ENCODE measurements around the gene GSG1.

GSG1 gene

GRCh38 chr12:13075118-13075480, 28.4 kb downstream of the GSG1 start:
- TF ChIP-seq, protein P1, sequence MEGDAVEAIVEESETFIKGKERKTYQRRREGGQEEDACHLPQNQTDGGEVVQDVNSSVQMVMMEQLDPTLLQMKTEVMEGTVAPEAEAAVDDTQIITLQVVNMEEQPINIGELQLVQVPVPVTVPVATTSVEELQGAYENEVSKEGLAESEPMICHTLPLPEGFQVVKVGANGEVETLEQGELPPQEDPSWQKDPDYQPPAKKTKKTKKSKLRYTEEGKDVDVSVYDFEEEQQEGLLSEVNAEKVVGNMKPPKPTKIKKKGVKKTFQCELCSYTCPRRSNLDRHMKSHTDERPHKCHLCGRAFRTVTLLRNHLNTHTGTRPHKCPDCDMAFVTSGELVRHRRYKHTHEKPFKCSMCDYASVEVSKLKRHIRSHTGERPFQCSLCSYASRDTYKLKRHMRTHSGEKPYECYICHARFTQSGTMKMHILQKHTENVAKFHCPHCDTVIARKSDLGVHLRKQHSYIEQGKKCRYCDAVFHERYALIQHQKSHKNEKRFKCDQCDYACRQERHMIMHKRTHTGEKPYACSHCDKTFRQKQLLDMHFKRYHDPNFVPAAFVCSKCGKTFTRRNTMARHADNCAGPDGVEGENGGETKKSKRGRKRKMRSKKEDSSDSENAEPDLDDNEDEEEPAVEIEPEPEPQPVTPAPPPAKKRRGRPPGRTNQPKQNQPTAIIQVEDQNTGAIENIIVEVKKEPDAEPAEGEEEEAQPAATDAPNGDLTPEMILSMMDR (IDR thresholded peaks at IDR 0.05): no peak
- Histone ChIP-seq H3K36me3 (no peaks in the 10 kb centered on the region), H3K4me1 (ENCODE audit: control insufficient read depth in 1 of 2, insufficient read depth in 1 of 2, low read depth in 1 of 2, low read length in 1 of 2) (no peaks in the 10 kb centered on the region), H3K4me3 (ENCODE audit: low read depth in 1 of 2, low read length in 1 of 2) (no peak overlapping the region), H3K27me3 (no peaks in the 10 kb centered on the region), H3K27ac (no peak overlapping the region), H3K9me3 (no peaks in the 10 kb centered on the region)

DNA sequence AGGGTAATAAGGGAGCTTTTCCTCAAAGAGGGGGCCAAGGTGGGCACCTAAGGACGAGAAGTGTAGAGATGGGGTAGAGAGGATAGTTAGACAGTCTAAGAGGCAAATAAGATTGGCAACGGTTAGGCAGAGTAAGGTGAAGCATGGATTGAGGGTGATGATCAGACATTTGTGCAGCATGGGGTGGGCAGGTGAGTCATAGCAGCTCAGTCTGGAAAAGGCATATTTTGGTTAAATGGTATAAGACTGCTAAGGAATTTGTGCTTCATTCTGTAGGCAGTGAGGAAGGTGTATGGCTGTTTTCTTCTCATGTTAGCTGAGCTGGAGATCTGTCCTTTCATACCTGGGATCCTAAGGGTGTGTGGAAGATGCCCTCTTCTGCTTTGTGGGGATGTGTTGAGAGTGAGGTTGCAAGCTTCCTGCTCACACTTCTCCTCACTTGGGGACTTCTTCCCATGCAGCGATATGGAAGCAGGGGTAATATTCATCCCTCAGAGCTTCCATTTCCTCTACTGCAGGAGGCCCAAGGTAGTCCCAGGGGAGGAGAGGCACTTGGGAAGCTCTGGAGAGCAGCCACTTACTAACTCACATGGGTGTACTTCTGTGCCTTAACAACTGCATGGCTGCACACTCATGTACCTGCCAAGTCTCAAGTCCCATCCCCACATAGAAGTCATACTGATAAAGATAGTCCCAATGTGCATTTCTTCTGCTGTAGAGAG, 28.9 kb downstream of the GSG1 start:
- TF ChIP-seq, protein P1 (IDR thresholded peaks at IDR 0.05): no peak
- H3K27ac ChIP-seq: no peak overlapping the region
- H3K4me3 ChIP-seq (ENCODE audit: low read depth in 1 of 2, low read length in 1 of 2): no peak overlapping the region
- H3K36me3 ChIP-seq: no peaks in the 10 kb centered on the region
- H3K27me3 ChIP-seq: no peaks in the 10 kb centered on the region
- no peaks in the 10 kb centered on the region for H3K9me3 ChIP-seq
- no peaks in the 10 kb centered on the region for H3K4me1 ChIP-seq (ENCODE audit: control insufficient read depth in 1 of 2, insufficient read depth in 1 of 2, low read depth in 1 of 2, low read length in 1 of 2)

- TF ChIP-seq, protein P1 (IDR thresholded peaks at IDR 0.05): no peak
- no peaks in the 10 kb centered on the region for H3K9me3 ChIP-seq
- no peaks in the 10 kb centered on the region for H3K36me3 ChIP-seq
- H3K4me1 ChIP-seq (ENCODE audit: control insufficient read depth in 1 of 2, insufficient read depth in 1 of 2, low read depth in 1 of 2, low read length in 1 of 2): no peaks in the 10 kb centered on the region
- H3K27me3 ChIP-seq: no peaks in the 10 kb centered on the region
- H3K4me3 ChIP-seq (ENCODE audit: low read depth in 1 of 2, low read length in 1 of 2): no peak overlapping the region
- no peak overlapping the region for H3K27ac ChIP-seq
Observed at GRCh38 chr12:13073173-13073572, 30.3 kb downstream of the GSG1 start.

DNA sequence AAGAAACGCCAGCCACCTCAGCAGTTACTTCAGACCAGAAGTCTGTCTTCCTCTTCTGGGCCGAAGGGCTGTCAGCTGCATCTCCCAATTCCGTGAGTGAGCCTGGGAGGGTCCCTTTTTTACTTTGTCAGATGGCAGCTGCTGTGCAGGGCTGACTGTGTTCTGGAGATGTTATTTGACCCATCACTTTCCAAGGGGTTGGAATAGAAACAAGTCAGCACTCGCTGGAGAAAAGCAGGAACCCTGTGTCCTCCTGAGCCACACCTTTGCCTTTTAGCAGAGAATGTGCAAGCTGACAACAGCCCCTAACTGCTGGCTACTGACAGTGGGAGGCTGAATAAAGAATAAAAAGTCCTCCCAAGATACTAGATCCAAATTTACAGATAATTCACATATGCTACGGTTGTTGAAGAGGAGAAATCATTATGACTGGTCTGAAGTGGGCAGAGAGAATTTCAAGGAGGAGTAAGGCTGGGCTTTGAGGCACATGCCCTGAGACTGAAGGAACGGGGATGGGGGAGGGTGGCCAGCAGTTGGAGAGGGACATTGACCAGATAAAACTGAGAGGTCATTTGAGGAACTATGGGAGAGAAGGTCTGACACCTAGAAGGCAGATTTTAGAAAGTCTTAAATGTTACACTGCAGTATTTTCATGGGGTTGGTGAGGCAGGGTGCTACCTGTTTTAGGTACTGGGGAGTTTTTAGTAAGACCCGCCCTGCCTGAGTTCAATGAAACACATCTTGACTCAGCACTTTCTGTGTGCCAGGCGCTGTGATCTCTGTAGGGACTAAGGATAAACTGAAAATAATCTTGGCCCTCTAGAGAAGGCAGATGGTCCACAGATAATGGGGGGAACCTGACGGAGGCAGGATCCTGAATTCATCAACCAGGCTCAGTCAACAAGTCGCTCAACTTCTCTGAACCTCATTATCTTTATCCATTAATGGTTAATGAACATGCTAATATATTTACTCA, 31.9 kb downstream of the GSG1 start:
- H3K9me3 ChIP-seq: no peaks in the 10 kb centered on the region
- TF ChIP-seq, protein P1 (IDR thresholded peaks at IDR 0.05): no peak
- H3K4me1 ChIP-seq (ENCODE audit: control insufficient read depth in 1 of 2, insufficient read depth in 1 of 2, low read depth in 1 of 2, low read length in 1 of 2): no peaks in the 10 kb centered on the region
- no peak overlapping the region for H3K27ac ChIP-seq
- H3K27me3 ChIP-seq: no peaks in the 10 kb centered on the region
- no peaks in the 10 kb centered on the region for H3K36me3 ChIP-seq
- no peak overlapping the region for H3K4me3 ChIP-seq (ENCODE audit: low read depth in 1 of 2, low read length in 1 of 2)

DNA sequence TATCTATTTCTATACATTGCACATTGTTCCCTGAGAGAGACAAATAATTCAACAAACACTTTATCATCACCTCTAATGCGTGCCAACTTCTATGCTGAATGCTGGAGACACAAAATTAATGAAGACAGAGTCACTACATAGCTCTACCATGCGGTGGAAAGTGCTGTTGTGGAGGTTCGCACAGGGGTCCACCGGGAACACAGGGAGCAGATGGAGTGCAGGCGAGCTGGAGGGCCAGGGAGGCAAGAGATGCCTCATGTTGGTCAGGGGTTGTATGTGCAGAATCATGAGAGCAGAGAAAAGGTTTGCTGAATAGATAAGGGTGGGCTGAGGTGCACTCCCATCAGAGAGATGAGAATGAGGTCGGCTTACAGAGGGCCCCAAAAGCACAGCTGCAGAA, 34.1 kb downstream of the GSG1 start:
- TF ChIP-seq, protein P1 (IDR thresholded peaks at IDR 0.05): no peak

More for the DNA sequence above, 34.1 kb downstream of the GSG1 start:
- H3K4me1 ChIP-seq (ENCODE audit: control insufficient read depth in 1 of 2, insufficient read depth in 1 of 2, low read depth in 1 of 2, low read length in 1 of 2): no peaks in the 10 kb centered on the region
- no peak overlapping the region for H3K27ac ChIP-seq
- no peaks in the 10 kb centered on the region for H3K9me3 ChIP-seq
- H3K4me3 ChIP-seq (ENCODE audit: low read depth in 1 of 2, low read length in 1 of 2): no peak overlapping the region
- H3K36me3 ChIP-seq: no peaks in the 10 kb centered on the region
- H3K27me3 ChIP-seq: no peaks in the 10 kb centered on the region

All from neutrophil (primary cell).